Mesenteric fat pad (tissue), 1 donor: ENCODE results near the gene TBX3. TPM values are rescaled to one million over a fixed set of nuclear protein-coding genes. Genes with fewer than 3 reads are reported as not detected.

Experiments
- DNase-seq: peaks from one replicate; pipeline ENCODE4 v3.0.0-alpha.2; 2020; ENCODE audit warnings: low spot score
- total RNA-seq: library from RNA; stranded (reverse); fragmentation: NEBNext Ultra II Directional; extraction: Animal tissue kit (Norgen Biotek cat#: 25700); gene quantifications from one replicate; pipeline ENCODE4 v1.2.1, GENCODE V29; 2021
- donor health status: DM: yes; HTN: yes; CAD: no.

Gene TBX3
- total RNA-seq, 1 donor from 2014 or later = 16.5 TPM

- DNase-seq = no peak
Measured at GRCh38 chr12:114683709-114684097, 272 bp downstream of the TBX3 start.

- no peak for DNase-seq
Measured at GRCh38 chr12:114682785-114683708, 928 bp downstream of the TBX3 start.

- no peak for DNase-seq
Measured at GRCh38 chr12:114682106-114682784, 1.7 kb downstream of the TBX3 start.

GRCh38 chr12:114681116-114681871 lies 2.7 kb downstream of the TBX3 start:
- DNase-seq = no peak

- no peak for DNase-seq
Measured at GRCh38 chr12:114680604-114681069, 3.3 kb downstream of the TBX3 start.

GRCh38 chr12:114679942-114680341 lies 4.0 kb downstream of the TBX3 start:
- DNase-seq = no peak

- DNase-seq = no peak
Measured at GRCh38 chr12:114679452-114679875, 4.5 kb downstream of the TBX3 start.

- no peak for DNase-seq
Measured at GRCh38 chr12:114678718-114679117, 5.3 kb downstream of the TBX3 start.

GRCh38 chr12:114678028-114678427 lies 5.9 kb downstream of the TBX3 start:
- DNase-seq = no peak

- DNase-seq = no peak
Measured at GRCh38 chr12:114676142-114676741, 7.7 kb downstream of the TBX3 start.

- DNase-seq = no peak
Measured at GRCh38 chr12:114674251-114675047, 9.5 kb downstream of the TBX3 start.

- DNase-seq = no peak
Measured at GRCh38 chr12:114673901-114674250, 10.1 kb downstream of the TBX3 start.

- no peak for DNase-seq
Measured at GRCh38 chr12:114673169-114673833, 10.7 kb downstream of the TBX3 start.

GRCh38 chr12:114672817-114673168 lies 11.2 kb downstream of the TBX3 start:
- no peak for DNase-seq

GRCh38 chr12:114671443-114672411 lies 12.2 kb downstream of the TBX3 start:
- no peak for DNase-seq

- no peak for DNase-seq
Measured at GRCh38 chr12:114671066-114671442, 12.9 kb downstream of the TBX3 start.

- DNase-seq = no peak
Measured at GRCh38 chr12:114670291-114670980, 13.5 kb downstream of the TBX3 start.
